MV-4-11 (cell line): ENCODE data around the gene LRG1.
"Not testable (repeated sequence)": the region's sequence is repeated elsewhere in the genome, so short reads cannot be mapped to it uniquely, and the experiment has no call there.

Experiments used
- DNase-seq: peaks from one replicate; lab custom pipeline; 2025; lab: John Stamatoyannopoulos, UW

Gene LRG1

GRCh38 chr19:4527377-4527776 lies 12.5 kb downstream of the LRG1 start:
- not testable (repeated sequence) for DNase-seq

- no peak for DNase-seq
Observed at GRCh38 chr19:4525563-4526002, 14.3 kb downstream of the LRG1 start.

DNA sequence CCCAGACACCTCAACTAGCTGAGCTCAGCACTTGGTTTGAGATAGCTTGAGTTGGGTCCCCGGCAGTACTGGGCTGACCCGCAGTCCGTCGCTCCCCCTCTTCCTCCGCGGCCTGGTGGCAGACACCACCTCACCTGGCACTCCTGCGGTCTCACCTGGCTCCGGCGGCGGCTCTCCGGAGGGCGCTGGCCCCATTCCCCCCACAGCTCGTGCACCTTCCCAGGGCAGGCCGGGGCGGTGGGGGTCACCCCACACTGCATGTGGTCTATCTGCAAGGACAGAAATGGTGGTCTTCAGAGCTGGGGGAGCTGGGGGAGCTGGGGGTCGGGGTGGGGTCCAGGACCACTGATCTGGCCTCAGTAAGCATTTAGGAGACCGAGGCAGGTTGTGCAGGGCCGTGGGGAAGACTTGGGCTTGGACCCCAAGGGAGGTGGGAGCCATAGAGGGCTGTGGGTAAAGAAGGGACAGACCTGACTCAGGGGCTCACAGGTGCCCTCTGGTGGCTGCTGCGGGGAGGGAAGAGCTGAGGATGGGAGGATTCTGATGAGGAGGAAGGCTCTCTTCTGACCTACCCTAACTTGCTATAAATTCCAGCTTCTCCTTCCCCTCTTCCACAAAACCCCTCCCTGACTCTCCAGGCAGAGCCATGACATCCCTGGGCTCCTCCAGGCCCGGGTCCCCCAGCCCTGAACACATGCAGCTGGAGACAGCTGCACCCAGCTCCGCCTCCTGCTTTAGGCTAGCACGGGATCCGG lies 14.9 kb downstream of the LRG1 start:
- DNase-seq, result peak; percentile 46

- DNase-seq, result no peak
Observed at GRCh38 chr19:4523306-4524110, 16.3 kb downstream of the LRG1 start.

DNA sequence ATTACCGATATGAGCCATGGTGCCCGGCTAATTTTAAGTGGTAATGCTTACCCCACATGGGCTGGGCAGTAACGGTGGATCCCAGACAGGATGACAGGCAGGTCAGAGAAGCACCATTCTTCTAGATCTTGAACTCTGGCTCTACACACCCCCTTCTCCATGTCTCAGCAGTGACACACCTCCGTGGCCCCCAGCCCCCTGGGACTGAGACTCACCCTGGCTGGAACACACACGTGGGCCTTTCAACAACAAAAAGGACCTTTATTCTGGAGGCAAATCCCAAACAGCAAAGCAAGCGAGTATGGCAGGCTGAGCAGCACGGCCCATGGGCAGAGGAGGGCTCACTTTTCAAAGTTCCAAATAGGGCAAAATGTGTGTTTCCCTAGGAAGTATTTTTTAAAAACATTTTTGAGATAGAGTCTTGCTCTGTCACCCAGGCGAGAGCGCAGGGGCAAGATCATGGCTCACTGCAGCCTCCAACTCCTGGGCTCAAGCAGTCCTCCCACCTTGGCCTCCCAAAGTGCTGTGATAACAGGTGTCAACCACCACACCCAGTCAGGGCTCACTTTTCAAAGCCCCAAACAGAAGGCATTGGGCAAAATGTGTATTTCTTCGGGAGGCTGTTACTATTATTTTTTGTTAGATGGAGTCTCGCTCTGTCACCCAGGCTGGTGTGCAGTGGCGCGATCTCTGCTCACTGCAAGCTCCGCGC lies 17.4 kb downstream of the LRG1 start:
- DNase-seq, result no peak

- no peak for DNase-seq
Observed at GRCh38 chr19:4521888-4522242, 18.0 kb downstream of the LRG1 start.

DNA sequence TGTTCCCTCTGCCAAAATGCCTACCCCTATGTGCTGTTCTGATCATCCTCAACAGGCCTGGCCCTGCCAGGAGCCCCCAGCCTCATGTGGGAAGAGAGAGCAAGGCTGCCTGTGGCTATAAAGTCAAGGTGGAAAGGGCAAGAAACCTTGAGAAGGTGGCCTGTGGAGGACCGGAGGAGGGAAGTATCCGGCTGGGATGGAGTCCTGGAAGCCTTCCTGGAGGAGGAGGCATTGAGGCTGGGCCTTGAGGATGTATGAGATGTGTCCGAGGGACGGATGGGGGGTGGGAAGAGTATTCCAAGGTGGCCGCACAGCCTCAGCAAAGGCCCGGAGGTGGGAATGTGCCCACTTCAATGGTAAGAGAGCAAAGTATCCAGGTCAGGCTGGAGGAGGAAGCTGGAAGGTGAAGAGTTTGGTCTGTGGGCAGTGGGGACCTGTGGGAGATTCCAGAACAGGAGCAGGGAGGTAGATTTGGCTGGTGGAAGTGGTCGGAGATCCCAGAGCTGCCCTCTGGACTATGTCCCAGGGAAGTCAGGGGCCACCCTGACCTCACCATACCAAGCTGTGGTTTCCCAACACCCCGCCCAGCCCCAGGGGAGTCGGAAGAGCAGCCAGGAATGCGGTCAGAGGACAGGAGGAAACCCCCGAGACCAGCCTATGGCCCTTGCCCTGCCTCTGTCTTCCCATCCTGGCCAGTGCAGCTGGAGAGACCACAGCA lies 18.5 kb downstream of the LRG1 start:
- no peak for DNase-seq

DNA sequence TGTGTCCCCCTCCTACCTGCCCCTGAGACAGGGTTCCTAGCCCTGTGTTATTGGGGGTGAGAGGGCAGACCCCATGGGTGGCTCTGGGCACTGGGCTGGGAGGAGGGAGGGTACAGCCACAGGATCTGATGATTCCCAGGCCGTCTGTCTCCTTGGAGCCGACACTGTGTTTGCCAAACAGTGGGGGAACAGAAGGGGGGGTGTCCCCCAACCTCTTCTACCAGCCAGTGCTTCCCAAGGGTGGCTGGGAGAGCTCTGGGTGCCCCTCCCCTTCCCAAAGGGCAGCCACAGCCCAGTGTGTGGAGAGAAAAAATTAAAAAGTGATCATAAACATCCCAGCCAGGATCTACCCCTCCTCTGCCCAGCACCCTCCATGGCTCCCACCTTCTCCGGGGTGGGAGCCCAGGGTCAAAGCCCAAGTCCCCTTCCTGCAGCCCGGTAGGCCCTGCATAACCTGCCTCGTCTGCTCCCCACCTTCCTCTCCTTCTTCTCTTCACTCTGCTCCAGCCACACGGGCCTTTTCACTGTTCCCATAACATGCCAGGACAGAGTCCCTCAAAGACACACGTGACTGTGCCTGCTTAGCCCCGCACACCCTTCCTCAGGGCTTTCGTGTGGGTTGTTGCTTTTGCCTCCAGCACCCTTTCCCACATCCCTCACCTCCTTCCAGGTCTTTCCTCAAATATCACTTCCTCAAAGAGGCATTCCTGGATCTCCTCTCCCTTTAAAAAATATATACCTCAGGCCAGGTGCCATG lies 20.1 kb downstream of the LRG1 start:
- DNase-seq, result no peak

DNA sequence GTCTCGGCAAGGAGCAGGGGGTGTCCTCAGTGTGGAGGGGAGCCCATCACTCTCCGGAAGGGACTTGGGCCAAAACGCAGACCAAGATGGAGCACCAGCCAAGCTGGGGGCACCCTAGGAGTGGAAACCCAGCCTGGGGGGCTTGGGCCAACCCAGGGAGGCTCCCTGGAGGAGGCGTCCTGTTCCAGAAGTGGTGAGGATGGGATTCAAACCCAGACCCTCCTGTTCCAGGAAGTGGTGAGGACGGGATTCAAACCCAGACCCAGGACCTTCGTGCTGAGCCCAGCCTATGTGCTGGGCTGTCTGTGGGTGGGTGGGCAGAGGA lies 20.7 kb downstream of the LRG1 start:
- no peak for DNase-seq

GRCh38 chr19:4518345-4519171 lies 21.3 kb downstream of the LRG1 start, which contains the start of gene PLIN4:
TSS of gene PLIN4 (minus strand) at chr19:4518486. CDS start at chr19:4518272, 214 bp downstream.
- no peak for DNase-seq

DNA sequence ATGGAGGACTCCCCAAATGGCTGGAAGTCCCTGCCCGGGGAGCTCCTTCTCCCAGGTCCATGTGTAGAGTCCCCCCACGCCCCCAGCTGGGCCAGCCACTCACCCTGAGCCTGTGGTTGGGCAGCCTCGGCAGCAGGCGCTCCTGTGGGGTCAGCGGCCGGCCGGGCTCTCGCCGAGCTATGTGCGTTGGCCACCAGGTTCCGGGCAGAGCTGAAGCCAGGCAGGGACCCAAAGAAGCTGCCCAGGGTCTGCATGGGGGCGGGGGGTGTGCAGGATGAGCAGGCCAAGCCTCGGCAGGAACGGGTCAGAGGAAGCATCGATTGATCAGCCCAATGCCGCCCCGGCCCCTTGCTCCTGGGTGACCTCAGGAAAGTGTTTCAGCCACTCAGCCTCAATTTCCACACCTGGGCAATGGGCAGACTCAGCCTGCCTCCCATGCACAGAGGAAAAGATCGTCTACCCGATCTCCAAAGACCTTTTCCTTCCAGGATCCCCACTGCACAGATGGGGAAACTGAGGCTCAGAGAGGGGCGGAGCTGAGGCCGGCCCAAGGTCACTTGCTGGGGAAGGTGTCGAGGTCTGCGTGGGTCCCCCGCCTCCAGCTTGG lies 22.3 kb downstream of the LRG1 start:
- DNase-seq, result no peak

GRCh38 chr19:4516939-4517300 lies 22.9 kb downstream of the LRG1 start:
- DNase-seq, result no peak

DNA sequence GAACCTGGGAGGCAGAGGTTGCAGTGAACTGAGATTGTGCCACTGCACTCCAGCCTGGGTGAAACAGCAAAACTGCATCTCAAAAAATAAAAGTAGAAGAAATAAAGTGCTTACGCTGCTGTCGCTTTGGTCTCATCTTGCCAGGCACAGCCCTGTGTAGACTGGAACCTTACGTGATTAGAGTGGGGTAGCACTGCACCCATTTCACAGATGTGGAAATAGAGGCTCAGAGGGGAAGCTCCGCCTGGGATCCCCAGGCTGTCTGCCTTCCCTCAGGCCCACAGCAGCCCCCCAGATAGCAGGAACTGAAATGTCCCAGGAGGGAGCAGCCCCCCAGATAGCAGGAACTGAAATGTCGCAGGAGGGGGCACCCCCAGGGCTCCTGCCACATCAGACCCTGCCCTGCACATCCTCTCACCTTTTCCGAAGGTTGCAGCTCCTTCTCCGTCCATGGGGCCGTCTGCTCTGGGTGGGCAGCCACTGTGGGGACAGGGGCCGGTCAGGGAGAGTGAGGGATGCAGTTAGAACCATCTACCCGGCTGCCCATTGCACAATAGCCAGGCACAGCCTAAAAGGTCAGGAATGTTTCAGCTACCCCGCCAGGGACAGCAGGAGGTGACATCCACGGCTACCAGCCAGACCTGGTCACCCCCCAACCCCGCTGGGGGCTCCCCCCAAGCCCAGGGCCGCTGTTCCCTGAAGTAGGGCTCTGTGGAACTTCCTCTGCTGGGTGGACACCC lies 23.5 kb downstream of the LRG1 start:
- DNase-seq, result no peak

GRCh38 chr19:4515732-4516131 lies 24.1 kb downstream of the LRG1 start:
- DNase-seq, result no peak

DNA sequence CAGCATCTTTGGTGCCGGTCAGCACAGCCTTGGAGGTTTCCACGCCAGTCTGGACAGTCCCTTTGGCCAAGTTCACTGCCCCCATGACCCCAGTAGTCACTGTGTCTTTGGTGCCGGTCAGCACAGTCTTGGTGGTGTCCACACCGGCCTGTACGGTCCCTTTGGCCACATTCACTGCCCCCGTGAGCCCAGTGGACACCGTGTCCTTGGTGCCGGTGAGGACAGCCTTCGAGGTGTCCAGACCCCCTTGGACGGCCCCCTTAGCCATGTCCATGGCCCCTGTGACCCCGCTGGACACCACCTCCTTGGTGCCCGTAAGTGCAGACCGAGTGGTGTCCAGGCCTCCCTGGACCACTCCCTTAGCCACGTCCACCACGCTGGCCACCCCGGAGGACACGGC lies 26.6 kb downstream of the LRG1 start:
- DNase-seq, result no peak

- DNase-seq, result no peak
Observed at GRCh38 chr19:4512070-4512469, 27.8 kb downstream of the LRG1 start.

DNA sequence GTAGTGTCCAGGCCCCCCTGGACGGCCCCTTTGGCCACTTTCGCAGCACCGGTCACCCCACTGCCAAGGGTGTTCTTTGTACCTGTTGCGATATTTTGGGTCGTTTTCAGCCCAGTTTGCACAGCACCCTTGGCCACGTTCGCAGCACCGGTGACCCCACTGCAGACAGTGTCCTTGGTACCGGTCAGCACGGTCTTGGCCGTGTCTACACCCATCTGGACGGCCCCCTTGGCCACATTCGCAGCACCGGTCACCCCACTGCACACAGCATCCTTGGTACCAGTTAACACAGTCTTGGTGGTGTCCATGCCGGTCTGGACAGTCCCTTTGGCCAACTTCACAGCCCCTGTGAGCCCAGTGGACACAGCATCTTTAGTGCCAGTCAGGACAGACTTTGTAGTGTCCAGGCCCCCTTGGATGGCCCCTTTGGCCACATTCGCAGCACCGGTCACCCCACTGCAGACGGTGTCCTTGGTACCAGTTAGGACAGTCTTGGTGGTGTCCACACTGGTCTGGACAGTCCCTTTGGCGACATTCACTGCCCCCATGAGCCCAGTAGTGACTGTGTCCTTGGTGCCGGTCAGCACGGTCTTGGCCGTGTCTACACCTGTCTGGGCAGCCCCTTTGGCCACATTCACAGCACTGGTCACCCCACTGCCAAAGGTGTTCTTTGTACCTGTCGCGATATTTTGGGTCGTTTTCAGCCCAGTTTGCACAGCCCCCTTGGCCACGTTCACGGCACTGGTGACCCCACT lies 28.4 kb downstream of the LRG1 start:
- no peak for DNase-seq

GRCh38 chr19:4510435-4511255 lies 29.2 kb downstream of the LRG1 start:
- no peak for DNase-seq
